ENCODE results near the gene CSNK1G1. TPM values are rescaled to one million over a fixed set of nuclear protein-coding genes. Genes with fewer than 3 reads are reported as not detected.

The CSNK1G1 gene
- total and polyA plus RNA-seq, 2 of the 4 experiments (the other 2 are of a cell fraction), result 7.4 to 29.4 TPM

- H3K79me1 ChIP-seq (ENCODE audit: low read depth in 1 of 2, low read length in 2 of 2), result peaks cover 0 to 20% of the 10 kb centered on the region in 2 experiments; a peak in 2 of 4 replicates
- H2BK20ac ChIP-seq (ENCODE audit: low read depth, low read length), result no peak within 1 kb of the TSS
- H4K20me1 ChIP-seq (ENCODE audit: insufficient read depth, low read length), result no peaks in the 10 kb centered on the region
- no peaks in the 10 kb centered on the region for H3K9me3 ChIP-seq (ENCODE audit: control insufficient read depth, insufficient read depth, low read length)
- H3K4me2 ChIP-seq (ENCODE audit: low read depth, low read length), result peak within 1 kb of the TSS; percentile 87
- peak within 1 kb of the TSS; percentile 40; the same call in 1 of the 2 replicates for H3K56ac ChIP-seq (ENCODE audit: extremely low read depth, insufficient read depth, low read length)
- no peak within 1 kb of the TSS for H3K18ac ChIP-seq (ENCODE audit: low read depth, low read length)
- H4K91ac ChIP-seq (ENCODE audit: insufficient read depth, low read depth, low read length), result peak within 1 kb of the TSS; percentile 26; the same call in 1 of the 2 replicates
- no peak within 1 kb of the TSS; the same call in 1 of the 2 replicates for H3K27ac ChIP-seq (ENCODE audit: insufficient read depth, low read length)
- H2BK5ac ChIP-seq (ENCODE audit: low read depth, low read length, poor library complexity, severe bottlenecking), result no peak within 1 kb of the TSS
- H3K4me1 ChIP-seq (ENCODE audit: control insufficient read depth, insufficient read depth, low read length), result peaks cover 2% of the 10 kb centered on the region
- peak within 1 kb of the TSS; percentile 10; the same call in 1 of the 2 replicates for H2AK5ac ChIP-seq (ENCODE audit: low read depth, low read length)
- H2AFZ ChIP-seq (replicated peaks; ENCODE audit: low read length, poor library complexity), result peak within 1 kb of the TSS; percentile 87
- CTCF ChIA-PET, result no interaction called here
- peak within 1 kb of the TSS; percentile 38; the same call in 1 of the 2 replicates for H3K9ac ChIP-seq (ENCODE audit: low read depth, low read length)
- no peaks in the 10 kb centered on the region for H3K36me3 ChIP-seq (ENCODE audit: control insufficient read depth, insufficient read depth, low read length)
- peak within 1 kb of the TSS; percentile 12; the same call in 1 of the 2 replicates for H3K4ac ChIP-seq (ENCODE audit: low read depth, low read length)
- peak within 1 kb of the TSS; percentile 65 to 68; a peak in 3 of 4 replicates for H4K8ac ChIP-seq (ENCODE audit: low read depth in 2 of 2, low read length in 2 of 2)
- peak within 1 kb of the TSS; percentile 51 for H2AK9ac ChIP-seq (replicated peaks; ENCODE audit: low read depth, low read length, poor library complexity)
- POLR2A ChIA-PET (ENCODE audit: unreplicated experiment), result no interaction called here
- ATAC-seq (ENCODE audit: low read depth) (peak; percentile 99), DNase-seq (peak; percentile 94)
- H3K23ac ChIP-seq (ENCODE audit: low read depth, low read length), result peak within 1 kb of the TSS; percentile 60; the same call in 1 of the 2 replicates
- H3K27me3 ChIP-seq (ENCODE audit: control insufficient read depth, insufficient read depth, low read length), result no peaks in the 10 kb centered on the region
- in situ Hi-C loops (cut with MboI; ENCODE audit: low sequenced_read_pairs), result no loop called here
- H3K14ac ChIP-seq (replicated peaks; ENCODE audit: low read depth, low read length), result peak within 1 kb of the TSS; percentile 15; the same call in 1 of the 2 replicates
- WGBS, 2 experiments (ENCODE audit: extremely low coverage in 2 of 2, insufficient read length in 1 of 2), result 9% methylated on average over 7 of the region's 38 CpGs; no CpG with 5 or more reads in 1 of the 2 experiments
- H4K5ac ChIP-seq (ENCODE audit: low read depth, low read length), result no peak within 1 kb of the TSS
- intact Hi-C loops (cut with micrococcal nuclease), result no loop called here
- TF ChIP-seq FOS (IDR thresholded peaks at IDR 0.05; ENCODE audit: low read depth, low read length) (peak; percentile 65; the same call in 1 of the 2 replicates), MAFK (IDR thresholded peaks at IDR 0.05; ENCODE audit: low read depth, low read length) (no peak), CEBPB (IDR thresholded peaks at IDR 0.05; ENCODE audit: low read depth, low read length) (no peak), POLR2A (IDR thresholded peaks at IDR 0.05; ENCODE audit: low read depth, low read length) (peak; percentile 82), BHLHE40 (IDR thresholded peaks at IDR 0.05; ENCODE audit: low read depth, low read length) (no peak), CHD1 (IDR thresholded peaks at IDR 0.05; ENCODE audit: low read depth, low read length) (no peak), RAD21 (IDR thresholded peaks at IDR 0.05; ENCODE audit: low read length) (no peak), MAZ (IDR thresholded peaks at IDR 0.05; ENCODE audit: borderline replicate concordance, low read depth, low read length) (no peak)
- no peak within 1 kb of the TSS for H2BK120ac ChIP-seq (ENCODE audit: low read depth, low read length)
- H3K4me3 ChIP-seq (ENCODE audit: insufficient read depth, low read depth, low read length), result peak within 1 kb of the TSS; percentile 71
- dilution Hi-C loops (cut with HindIII; ENCODE audit: low sequenced_read_pairs, unreplicated experiment), result no loop called here
- no peak within 1 kb of the TSS for H2BK15ac ChIP-seq (ENCODE audit: low read depth, low read length)
- H3K9me1 ChIP-seq (ENCODE audit: insufficient read depth, low read length), result no peaks in the 10 kb centered on the region
- no TSS peak for BruUV-seq (replicated peaks)
Observed at GRCh38 chr15:64381000-64381751, 25.2 kb upstream of the CSNK1G1 start, which contains the start of gene PCLAF. Gene PCLAF, minus strand, starts transcription at chr15:64381441. Its CDS starts 70 bp downstream, at chr15:64381371.
